DND-41 (cell line): ENCODE data around the gene LEMD2.

Experiments
- ATAC-seq: fragments of 200-7000 bp; cut with Tn5 transposase; 3 replicates; pipeline ENCODE4 v1.9.1; 2021; ENCODE audit warnings: low read depth; ENCODE audit not compliant: insufficient read depth
- DNase-seq: peaks from one replicate; pipeline ENCODE4 v3.0.0-alpha.2; 2020
- H2AFZ ChIP-seq: 2 replicates; pipeline ENCODE4 v1.6.0; 2012; ENCODE audit warnings: low read depth, low read length
- H3K27ac ChIP-seq: 2 replicates; pipeline ENCODE4 v1.5.1; 2012; ENCODE audit warnings: low read length, inconsistent platforms
- H3K27me3 ChIP-seq: fragments of 200-600 bp; sonication (generic); 2 replicates; pipeline ENCODE4 v1.6.0; 2012; ENCODE audit warnings: low read length, mild to moderate bottlenecking, inconsistent platforms; ENCODE audit not compliant: insufficient read depth, poor library complexity
- H3K36me3 ChIP-seq: 2 replicates; pipeline ENCODE4 v1.5.1; 2012; ENCODE audit warnings: low read length, inconsistent platforms; ENCODE audit not compliant: insufficient read depth
- H3K4me1 ChIP-seq: 2 replicates; pipeline ENCODE4 v1.5.1; 2012; ENCODE audit warnings: mild to moderate bottlenecking, low read length; ENCODE audit not compliant: insufficient read depth
- H3K4me2 ChIP-seq: 2 replicates; pipeline ENCODE4 v1.6.0; 2012; ENCODE audit warnings: mild to moderate bottlenecking, moderate library complexity, low read length, inconsistent platforms; ENCODE audit not compliant: insufficient read depth
- H3K4me3 ChIP-seq, 2 experiments: fragments of 200-600 bp in 1 of 2; shearing (Covaris generic) in 1 of 2; 2 replicates each; pipeline ENCODE4 v1.5.1; 2012 to 2016; ENCODE audit warnings: inconsistent platforms in 2 of 2, low read length in 2 of 2, mild to moderate bottlenecking in 2 of 2, low read depth in 1 of 2, moderate library complexity in 1 of 2
- H3K79me2 ChIP-seq: 2 replicates; pipeline ENCODE4 v1.6.0; 2012; ENCODE audit warnings: low read length, inconsistent platforms; ENCODE audit not compliant: insufficient read depth
- H3K9ac ChIP-seq: 2 replicates; pipeline ENCODE4 v1.6.0; 2012; ENCODE audit warnings: low read depth, mild to moderate bottlenecking, inconsistent platforms, low read length, moderate library complexity
- H3K9me3 ChIP-seq: 2 replicates; pipeline ENCODE4 v1.5.1; 2012; ENCODE audit warnings: low read length, moderate library complexity, mild to moderate bottlenecking, inconsistent platforms; ENCODE audit not compliant: insufficient read depth, severe bottlenecking
- H4K20me1 ChIP-seq: 2 replicates; pipeline ENCODE4 v1.6.0; 2012; ENCODE audit warnings: low read length; ENCODE audit not compliant: insufficient read depth
- CTCF ChIP-seq: IDR thresholded peaks from 2 replicates; pipeline ENCODE4 v1.5.1; 2012; ENCODE audit warnings: borderline replicate concordance, low read length, moderate library complexity, mild to moderate bottlenecking; ENCODE audit not compliant: poor library complexity, severe bottlenecking; ENCODE audit errors: extremely low read depth
- EZH2 ChIP-seq: IDR thresholded peaks from 3 replicates; pipeline ENCODE4 v1.6.1; 2012; ENCODE audit warnings: borderline replicate concordance, low read depth, mild to moderate bottlenecking, moderate library complexity, low read length, inconsistent platforms; ENCODE audit not compliant: severe bottlenecking

LEMD2 gene

DNA sequence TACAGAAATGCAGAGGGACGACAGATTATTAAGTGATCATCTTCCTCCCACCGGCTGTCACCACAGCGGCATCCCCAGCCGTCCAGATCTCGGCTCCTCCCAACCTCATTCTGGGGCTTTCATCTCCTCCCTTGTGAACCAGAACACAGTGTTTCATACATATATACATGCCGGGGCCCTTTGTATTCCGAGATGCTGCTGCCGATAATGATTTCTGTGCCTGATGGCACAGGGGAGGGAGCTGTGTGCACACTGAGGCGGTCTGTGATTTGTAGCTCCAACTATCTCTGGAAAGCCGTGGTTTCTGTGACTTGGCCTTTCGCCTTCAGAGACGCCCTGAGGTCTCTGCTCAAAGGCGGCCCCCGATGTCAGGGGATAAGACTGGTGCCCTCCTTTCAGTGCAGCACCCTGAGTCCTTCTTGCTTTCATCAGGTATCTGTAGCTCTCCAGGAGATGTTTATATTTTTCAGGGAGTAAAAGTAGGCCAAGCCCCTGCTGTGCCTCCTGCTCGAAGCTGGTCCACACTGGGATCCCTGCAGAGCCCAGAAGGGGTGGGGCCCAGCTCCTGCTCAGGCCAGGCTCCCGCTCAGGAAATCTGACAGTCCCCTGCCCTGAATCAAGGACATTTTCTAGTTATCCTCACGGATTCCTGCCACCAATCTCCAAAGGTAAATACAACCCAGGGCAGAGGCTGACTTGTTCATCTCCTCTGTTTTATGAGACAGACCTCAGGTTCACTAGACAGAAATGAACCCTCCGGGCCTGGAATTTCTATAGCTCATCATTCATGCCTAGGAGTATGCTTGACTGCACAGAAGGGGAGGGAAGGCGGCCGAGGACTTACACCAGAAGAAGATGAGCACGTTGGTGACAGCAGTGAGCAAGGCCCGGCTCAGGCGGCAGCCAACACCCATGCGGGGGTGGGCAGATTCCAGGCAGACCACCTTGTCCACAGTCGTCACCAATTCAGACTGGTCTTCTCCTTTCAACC lies 11.2 kb downstream of the LEMD2 start:
- no peaks in the 10 kb centered on the region for H3K9me3 ChIP-seq
- no peak overlapping the region for H2AFZ ChIP-seq
- ATAC-seq (no peak), DNase-seq (no peak)
- no peaks in the 10 kb centered on the region for H3K4me1 ChIP-seq
- H3K27ac ChIP-seq, result no peak overlapping the region
- H3K4me3 ChIP-seq, result no peak overlapping the region
- H3K27me3 ChIP-seq, result no peaks in the 10 kb centered on the region
- peaks cover 37% of the 10 kb centered on the region for H4K20me1 ChIP-seq
- no peak overlapping the region for H3K9ac ChIP-seq
- no peaks in the 10 kb centered on the region for H3K79me2 ChIP-seq
- no peak overlapping the region for H3K4me2 ChIP-seq
- TF ChIP-seq EZH2, result no peak
- no peak for TF ChIP-seq CTCF
- H3K36me3 ChIP-seq, result peaks cover 97% of the 10 kb centered on the region

- no peaks in the 10 kb centered on the region for H3K27me3 ChIP-seq
- H4K20me1 ChIP-seq, result peaks cover 38% of the 10 kb centered on the region
- H3K79me2 ChIP-seq, result no peaks in the 10 kb centered on the region
- no peak overlapping the region for H3K4me2 ChIP-seq
- H3K4me1 ChIP-seq, result no peaks in the 10 kb centered on the region
- peaks cover 97% of the 10 kb centered on the region for H3K36me3 ChIP-seq
- no peak overlapping the region for H3K27ac ChIP-seq
- no peak overlapping the region for H2AFZ ChIP-seq
- no peak for ATAC-seq
- no peak for DNase-seq
- H3K9me3 ChIP-seq, result no peaks in the 10 kb centered on the region
- TF ChIP-seq EZH2, result no peak
- no peak for TF ChIP-seq CTCF
- H3K9ac ChIP-seq, result no peak overlapping the region
- no peak overlapping the region for H3K4me3 ChIP-seq
These were observed 12.2 kb downstream of the LEMD2 start for GRCh38 chr6:33776764-33777163.

- TF ChIP-seq EZH2, result no peak
- no peak for TF ChIP-seq CTCF
- H4K20me1 ChIP-seq, result peaks cover 39% of the 10 kb centered on the region
- H3K9ac ChIP-seq, result no peak overlapping the region
- no peaks in the 10 kb centered on the region for H3K79me2 ChIP-seq
- no peak overlapping the region for H2AFZ ChIP-seq
- H3K4me2 ChIP-seq, result no peak overlapping the region
- H3K4me3 ChIP-seq, result no peak overlapping the region
- DNase-seq, result no peak
- ATAC-seq, result no peak
- H3K9me3 ChIP-seq, result no peaks in the 10 kb centered on the region
- H3K36me3 ChIP-seq, result peaks cover 92% of the 10 kb centered on the region
- no peak overlapping the region for H3K27ac ChIP-seq
- H3K4me1 ChIP-seq, result no peaks in the 10 kb centered on the region
- H3K27me3 ChIP-seq, result no peaks in the 10 kb centered on the region
These were observed 12.7 kb downstream of the LEMD2 start for GRCh38 chr6:33776186-33776585.
